ENCODE measurements around the gene ITIH3. TPM values are rescaled to one million over a fixed set of nuclear protein-coding genes. Genes with fewer than 3 reads are reported as not detected.

The ITIH3 gene
- total and polyA plus RNA-seq, 2 of the 8 experiments (the other 6 are each of a cell fraction or from before 2014, with no cell fraction given), result not detected

DNA sequence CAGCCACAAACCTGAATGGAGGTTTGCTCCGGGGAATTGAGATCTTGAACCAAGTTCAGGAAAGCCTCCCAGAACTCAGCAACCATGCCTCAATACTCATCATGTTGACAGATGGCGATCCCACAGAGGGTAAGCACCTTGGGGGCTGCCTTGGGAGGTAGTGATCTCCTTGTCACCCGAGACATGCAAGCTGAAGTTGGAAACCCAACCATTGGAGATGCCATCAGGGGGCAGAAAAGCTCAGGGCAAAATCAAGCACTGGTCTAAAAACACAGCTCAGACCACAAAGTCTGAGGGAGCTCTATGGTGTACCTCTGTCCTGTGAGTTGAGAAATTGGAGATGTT, 11.4 kb upstream of the ITIH3 start (continued):
- no peak for TF ChIP-seq SIN3A (conservative IDR thresholded peaks at IDR 0.05 in 1 of 2, IDR thresholded peaks at IDR 0.05 in 1 of 2; ENCODE audit: low read depth in 1 of 2, low read length in 2 of 2)
- no peak for TF ChIP-seq SAP30 (IDR thresholded peaks at IDR 0.05; ENCODE audit: insufficient read depth, insufficient replicate concordance, low read length)
- TF ChIP-seq EZH2 (IDR thresholded peaks at IDR 0.05; ENCODE audit: low read depth, low read length, severe bottlenecking), result no peak
